ENCODE measurements around the gene OR2B2. TPM values are rescaled to one million over a fixed set of nuclear protein-coding genes. Genes with fewer than 3 reads are reported as not detected.

OR2B2 gene
- total RNA-seq, 1 experiment from 2014 or later = not detected

DNA sequence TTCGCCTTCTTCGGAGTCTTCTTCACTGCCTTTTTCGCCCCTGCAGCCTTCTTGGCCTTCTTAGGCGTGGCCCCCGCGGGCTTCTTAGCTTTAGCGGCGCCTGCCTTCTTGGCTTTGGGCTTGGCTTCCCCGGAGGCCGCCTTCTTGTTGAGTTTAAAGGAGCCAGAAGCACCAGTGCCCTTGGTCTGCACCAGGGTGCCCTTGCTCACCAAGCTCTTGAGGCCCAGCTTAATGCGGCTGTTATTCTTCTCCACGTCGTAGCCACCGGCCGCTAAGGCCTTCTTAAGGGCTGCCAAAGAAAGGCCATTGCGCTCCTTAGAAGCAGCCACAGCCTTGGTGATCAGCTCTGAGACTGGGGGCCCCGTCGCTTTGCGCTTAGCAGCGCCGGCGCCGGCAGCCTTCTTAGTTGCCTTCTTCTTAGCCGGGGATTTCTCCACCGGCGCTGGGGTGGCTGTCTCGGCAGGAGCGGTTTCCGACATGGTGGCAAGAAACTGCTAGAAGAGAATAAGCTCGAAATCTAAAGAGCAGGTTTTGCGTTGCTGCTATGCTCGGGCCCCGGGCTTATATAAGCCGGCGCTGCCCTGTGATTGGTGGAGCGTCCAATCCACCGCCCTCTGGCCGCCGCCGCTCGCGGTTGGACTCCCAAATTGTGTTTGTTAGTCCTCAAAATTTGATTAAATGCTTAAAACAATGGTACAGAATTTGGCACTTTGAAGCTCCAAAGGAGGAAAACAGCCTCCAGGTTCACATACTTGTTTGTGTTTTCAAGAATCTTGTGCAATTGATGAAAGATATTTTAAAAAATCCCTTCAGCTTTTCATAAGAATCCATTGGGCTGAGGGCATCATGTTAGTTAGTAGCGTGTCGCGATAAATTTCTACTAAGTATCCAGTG is 44.9 kb downstream of the OR2B2 start (continued):
- TF ChIP-seq, protein P1, sequence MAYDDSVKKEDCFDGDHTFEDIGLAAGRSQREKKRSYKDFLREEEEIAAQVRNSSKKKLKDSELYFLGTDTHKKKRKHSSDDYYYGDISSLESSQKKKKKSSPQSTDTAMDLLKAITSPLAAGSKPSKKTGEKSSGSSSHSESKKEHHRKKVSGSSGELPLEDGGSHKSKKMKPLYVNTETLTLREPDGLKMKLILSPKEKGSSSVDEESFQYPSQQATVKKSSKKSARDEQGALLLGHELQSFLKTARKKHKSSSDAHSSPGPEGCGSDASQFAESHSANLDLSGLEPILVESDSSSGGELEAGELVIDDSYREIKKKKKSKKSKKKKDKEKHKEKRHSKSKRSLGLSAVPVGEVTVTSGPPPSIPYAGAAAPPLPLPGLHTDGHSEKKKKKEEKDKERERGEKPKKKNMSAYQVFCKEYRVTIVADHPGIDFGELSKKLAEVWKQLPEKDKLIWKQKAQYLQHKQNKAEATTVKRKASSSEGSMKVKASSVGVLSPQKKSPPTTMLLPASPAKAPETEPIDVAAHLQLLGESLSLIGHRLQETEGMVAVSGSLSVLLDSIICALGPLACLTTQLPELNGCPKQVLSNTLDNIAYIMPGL (CRISPR knock-in tag; IDR thresholded peaks at IDR 0.05) = peak; percentile 32
- TF ChIP-seq FOXP1 (CRISPR knock-in tag; IDR thresholded peaks at IDR 0.05; ENCODE audit: borderline replicate concordance) (peak; percentile 92; the same call in 1 of the 2 replicates), ZNF219 (CRISPR knock-in tag; IDR thresholded peaks at IDR 0.05; ENCODE audit: borderline replicate concordance) (no peak; the same call in 1 of the 2 replicates), NFYB (CRISPR knock-in tag; conservative IDR thresholded peaks at IDR 0.05; ENCODE audit: low read depth) (peak; percentile 83), KAT7 (CRISPR knock-in tag; IDR thresholded peaks at IDR 0.05; ENCODE audit: borderline replicate concordance) (peak; percentile 80; the same call in 1 of the 2 replicates), GRHL2 (CRISPR knock-in tag; IDR thresholded peaks at IDR 0.05; ENCODE audit: insufficient replicate concordance, severe bottlenecking) (no peak), NR1H2 (CRISPR knock-in tag; IDR thresholded peaks at IDR 0.05) (peak; percentile 73; the same call in 1 of the 2 replicates), SP1 (CRISPR knock-in tag; conservative IDR thresholded peaks at IDR 0.05) (no peak; the same call in 1 of the 2 replicates), TEAD4 (CRISPR knock-in tag; IDR thresholded peaks at IDR 0.05) (no peak), RELA (CRISPR knock-in tag; IDR thresholded peaks at IDR 0.05; ENCODE audit: borderline replicate concordance) (peak; percentile 31), FOXK1 (CRISPR knock-in tag; IDR thresholded peaks at IDR 0.05) (0 out of 2 replicates have a peak, but pooled peaks have one; percentile 27), ATF6 (CRISPR knock-in tag; IDR thresholded peaks at IDR 0.05) (no peak), ZNF512 (CRISPR knock-in tag; IDR thresholded peaks at IDR 0.05; ENCODE audit: borderline replicate concordance) (peak; percentile 38; the same call in 1 of the 2 replicates), FOXP4 (CRISPR knock-in tag; IDR thresholded peaks at IDR 0.05) (no peak; the same call in 1 of the 2 replicates), HMGA2 (CRISPR knock-in tag; IDR thresholded peaks at IDR 0.05) (no peak), ZNF317 (CRISPR knock-in tag; IDR thresholded peaks at IDR 0.05; ENCODE audit: borderline replicate concordance, low read depth) (no peak)
- TF ChIP-seq, protein P2, sequence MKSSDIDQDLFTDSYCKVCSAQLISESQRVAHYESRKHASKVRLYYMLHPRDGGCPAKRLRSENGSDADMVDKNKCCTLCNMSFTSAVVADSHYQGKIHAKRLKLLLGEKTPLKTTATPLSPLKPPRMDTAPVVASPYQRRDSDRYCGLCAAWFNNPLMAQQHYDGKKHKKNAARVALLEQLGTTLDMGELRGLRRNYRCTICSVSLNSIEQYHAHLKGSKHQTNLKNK (CRISPR knock-in tag; IDR thresholded peaks at IDR 0.05) = no peak
- TF ChIP-seq, protein P3, sequence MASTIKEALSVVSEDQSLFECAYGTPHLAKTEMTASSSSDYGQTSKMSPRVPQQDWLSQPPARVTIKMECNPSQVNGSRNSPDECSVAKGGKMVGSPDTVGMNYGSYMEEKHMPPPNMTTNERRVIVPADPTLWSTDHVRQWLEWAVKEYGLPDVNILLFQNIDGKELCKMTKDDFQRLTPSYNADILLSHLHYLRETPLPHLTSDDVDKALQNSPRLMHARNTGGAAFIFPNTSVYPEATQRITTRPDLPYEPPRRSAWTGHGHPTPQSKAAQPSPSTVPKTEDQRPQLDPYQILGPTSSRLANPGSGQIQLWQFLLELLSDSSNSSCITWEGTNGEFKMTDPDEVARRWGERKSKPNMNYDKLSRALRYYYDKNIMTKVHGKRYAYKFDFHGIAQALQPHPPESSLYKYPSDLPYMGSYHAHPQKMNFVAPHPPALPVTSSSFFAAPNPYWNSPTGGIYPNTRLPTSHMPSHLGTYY (CRISPR knock-in tag; IDR thresholded peaks at IDR 0.05) = 0 out of 2 replicates have a peak, but pooled peaks have one; percentile 8
- TF ChIP-seq, protein P4, sequence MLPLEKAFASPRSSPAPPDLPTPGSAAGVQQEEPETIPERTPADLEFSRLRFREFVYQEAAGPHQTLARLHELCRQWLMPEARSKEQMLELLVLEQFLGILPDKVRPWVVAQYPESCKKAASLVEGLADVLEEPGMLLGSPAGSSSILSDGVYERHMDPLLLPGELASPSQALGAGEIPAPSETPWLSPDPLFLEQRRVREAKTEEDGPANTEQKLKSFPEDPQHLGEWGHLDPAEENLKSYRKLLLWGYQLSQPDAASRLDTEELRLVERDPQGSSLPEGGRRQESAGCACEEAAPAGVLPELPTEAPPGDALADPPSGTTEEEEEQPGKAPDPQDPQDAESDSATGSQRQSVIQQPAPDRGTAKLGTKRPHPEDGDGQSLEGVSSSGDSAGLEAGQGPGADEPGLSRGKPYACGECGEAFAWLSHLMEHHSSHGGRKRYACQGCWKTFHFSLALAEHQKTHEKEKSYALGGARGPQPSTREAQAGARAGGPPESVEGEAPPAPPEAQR (CRISPR knock-in tag; IDR thresholded peaks at IDR 0.05) = no peak
- TF ChIP-seq, protein P5, sequence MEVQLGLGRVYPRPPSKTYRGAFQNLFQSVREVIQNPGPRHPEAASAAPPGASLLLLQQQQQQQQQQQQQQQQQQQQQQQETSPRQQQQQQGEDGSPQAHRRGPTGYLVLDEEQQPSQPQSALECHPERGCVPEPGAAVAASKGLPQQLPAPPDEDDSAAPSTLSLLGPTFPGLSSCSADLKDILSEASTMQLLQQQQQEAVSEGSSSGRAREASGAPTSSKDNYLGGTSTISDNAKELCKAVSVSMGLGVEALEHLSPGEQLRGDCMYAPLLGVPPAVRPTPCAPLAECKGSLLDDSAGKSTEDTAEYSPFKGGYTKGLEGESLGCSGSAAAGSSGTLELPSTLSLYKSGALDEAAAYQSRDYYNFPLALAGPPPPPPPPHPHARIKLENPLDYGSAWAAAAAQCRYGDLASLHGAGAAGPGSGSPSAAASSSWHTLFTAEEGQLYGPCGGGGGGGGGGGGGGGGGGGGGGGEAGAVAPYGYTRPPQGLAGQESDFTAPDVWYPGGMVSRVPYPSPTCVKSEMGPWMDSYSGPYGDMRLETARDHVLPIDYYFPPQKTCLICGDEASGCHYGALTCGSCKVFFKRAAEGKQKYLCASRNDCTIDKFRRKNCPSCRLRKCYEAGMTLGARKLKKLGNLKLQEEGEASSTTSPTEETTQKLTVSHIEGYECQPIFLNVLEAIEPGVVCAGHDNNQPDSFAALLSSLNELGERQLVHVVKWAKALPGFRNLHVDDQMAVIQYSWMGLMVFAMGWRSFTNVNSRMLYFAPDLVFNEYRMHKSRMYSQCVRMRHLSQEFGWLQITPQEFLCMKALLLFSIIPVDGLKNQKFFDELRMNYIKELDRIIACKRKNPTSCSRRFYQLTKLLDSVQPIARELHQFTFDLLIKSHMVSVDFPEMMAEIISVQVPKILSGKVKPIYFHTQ (CRISPR knock-in tag; IDR thresholded peaks at IDR 0.05) = no peak; the same call in none of the 2 replicates

All from WTC11 (cell line).